Glomerular visceral epithelial cell (primary cell): ENCODE results near the gene DEFB131A.
"Not testable (repeated sequence)": the region's sequence is repeated elsewhere in the genome, so short reads cannot be mapped to it uniquely, and the experiment has no call there.

Experiments used
- DNase-seq: peaks from one replicate; pipeline ENCODE4 v3.0.0-alpha.2; 2016; ENCODE audit errors: extremely low spot score

The DEFB131A gene

GRCh38 chr4:9494256-9495035, 50.2 kb downstream of the DEFB131A start:
- not testable (repeated sequence) for DNase-seq

- DNase-seq, result peak; percentile 53
Measured at GRCh38 chr4:9495443-9495842, 51.2 kb downstream of the DEFB131A start.

GRCh38 chr4:9497575-9498467, 53.6 kb downstream of the DEFB131A start:
- DNase-seq, result not testable (repeated sequence)

GRCh38 chr4:9498468-9499040, 54.3 kb downstream of the DEFB131A start:
- not testable (repeated sequence) for DNase-seq

GRCh38 chr4:9499974-9500487, 55.8 kb downstream of the DEFB131A start:
- not testable (repeated sequence) for DNase-seq
